Ectodermal cell (in vitro differentiated cells): ENCODE results near the gene ADGRE3.
"Not testable (repeated sequence)": the region's sequence is repeated elsewhere in the genome, so short reads cannot be mapped to it uniquely, and the experiment has no call there.

Experiments
- H3K27ac ChIP-seq: 2 replicates; pipeline ENCODE4 v1.7.0; 2013; ENCODE audit warnings: mild to moderate bottlenecking, low read depth, low read length; ENCODE audit not compliant: insufficient read depth, poor library complexity, severe bottlenecking
- H3K27me3 ChIP-seq: 2 replicates; pipeline ENCODE4 v1.7.0; 2013; ENCODE audit warnings: mild to moderate bottlenecking, low read length; ENCODE audit not compliant: insufficient read depth, control insufficient read depth, poor library complexity, severe bottlenecking
- H3K36me3 ChIP-seq: one replicate; pipeline ENCODE4 v1.7.0; 2013; ENCODE audit warnings: low read length; ENCODE audit not compliant: control insufficient read depth, insufficient read depth
- H3K4me1 ChIP-seq: one replicate; pipeline ENCODE4 v1.7.0; 2013; ENCODE audit warnings: low read length; ENCODE audit not compliant: control insufficient read depth, insufficient read depth
- H3K4me3 ChIP-seq: 2 replicates; pipeline ENCODE4 v1.7.0; 2013; ENCODE audit warnings: low read depth, low read length, control low read depth; ENCODE audit not compliant: insufficient read depth
- H3K9me3 ChIP-seq: 2 replicates; pipeline ENCODE4 v1.7.0; 2013; ENCODE audit warnings: mild to moderate bottlenecking, low read length, moderate library complexity; ENCODE audit not compliant: control insufficient read depth
- WGBS, 2 experiments: methylation state at CpG; one replicate each; pipeline ENCODE4 v1.1.7; 2013; ENCODE audit warnings: missing lambda C conversion rate in 2 of 2; 5-methylcytosine and 5-hydroxymethylcytosine counted together

ADGRE3 gene

GRCh38 chr19:14632286-14632685 lies 42.4 kb downstream of the ADGRE3 start:
- no peaks in the 10 kb centered on the region for H3K36me3 ChIP-seq

GRCh38 chr19:14629557-14629956 lies 45.1 kb downstream of the ADGRE3 start:
- H3K4me1 ChIP-seq: no peaks in the 10 kb centered on the region
- peaks cover 7% of the 10 kb centered on the region for H3K9me3 ChIP-seq
- H3K27me3 ChIP-seq: no peaks in the 10 kb centered on the region
- no peak overlapping the region for H3K4me3 ChIP-seq
- WGBS, 2 experiments: 70 to 100% methylated on average over 1 of the region's 1 CpG
- no peak overlapping the region for H3K27ac ChIP-seq
- H3K36me3 ChIP-seq: no peaks in the 10 kb centered on the region

More at GRCh38 chr19:14632286-14632685, 42.4 kb downstream of the ADGRE3 start:
- Histone ChIP-seq H3K9me3 (peaks cover 11% of the 10 kb centered on the region), H3K27ac (no peak overlapping the region), H3K4me1 (no peaks in the 10 kb centered on the region), H3K27me3 (no peaks in the 10 kb centered on the region), H3K4me3 (no peak overlapping the region)
- 9 to 22% methylated on average over 1 of the region's 1 CpG for WGBS, 2 experiments

- H3K27me3 ChIP-seq, H3K27ac ChIP-seq, H3K4me1 ChIP-seq, H3K4me3 ChIP-seq, H3K9me3 ChIP-seq, H3K36me3 ChIP-seq: not testable (repeated sequence)
- WGBS, 2 experiments: 76% methylated on average over 6 of the region's 6 CpGs
These were observed 50.2 kb downstream of the ADGRE3 start for GRCh38 chr19:14624491-14624890.

GRCh38 chr19:14619404-14619803 lies 55.2 kb downstream of the ADGRE3 start:
- H3K4me1 ChIP-seq: no peaks in the 10 kb centered on the region
- no peaks in the 10 kb centered on the region for H3K27me3 ChIP-seq
- H3K27ac ChIP-seq: no peak overlapping the region
- H3K9me3 ChIP-seq: peaks cover 7% of the 10 kb centered on the region
- no peaks in the 10 kb centered on the region for H3K36me3 ChIP-seq
- H3K4me3 ChIP-seq: no peak overlapping the region

- Histone ChIP-seq H3K36me3 (no peaks in the 10 kb centered on the region), H3K4me1 (no peaks in the 10 kb centered on the region), H3K4me3 (no peak overlapping the region), H3K9me3 (peaks cover 9% of the 10 kb centered on the region), H3K27ac (no peak overlapping the region), H3K27me3 (no peaks in the 10 kb centered on the region)
- 77 to 81% methylated on average over 3 of the region's 3 CpGs for WGBS, 2 experiments
These were observed 58.2 kb downstream of the ADGRE3 start for GRCh38 chr19:14616407-14616806.

GRCh38 chr19:14615623-14616022 lies 59.0 kb downstream of the ADGRE3 start:
- WGBS, 2 experiments: 89 to 91% methylated on average over 8 of the region's 8 CpGs
- H3K4me3 ChIP-seq: no peak overlapping the region
- H3K36me3 ChIP-seq: no peaks in the 10 kb centered on the region
- no peak overlapping the region for H3K27ac ChIP-seq
- H3K4me1 ChIP-seq: no peaks in the 10 kb centered on the region
- peaks cover 12% of the 10 kb centered on the region for H3K9me3 ChIP-seq
- H3K27me3 ChIP-seq: no peaks in the 10 kb centered on the region

GRCh38 chr19:14614099-14614412 lies 60.6 kb downstream of the ADGRE3 start:
- no peak overlapping the region for H3K4me3 ChIP-seq
- no peak overlapping the region for H3K27ac ChIP-seq
- H3K27me3 ChIP-seq: no peaks in the 10 kb centered on the region
- H3K4me1 ChIP-seq: no peaks in the 10 kb centered on the region
- H3K36me3 ChIP-seq: no peaks in the 10 kb centered on the region
- 72 to 93% methylated on average over 3 to 4 of the region's 4 CpGs for WGBS, 2 experiments
- peaks cover 13% of the 10 kb centered on the region for H3K9me3 ChIP-seq

DNA sequence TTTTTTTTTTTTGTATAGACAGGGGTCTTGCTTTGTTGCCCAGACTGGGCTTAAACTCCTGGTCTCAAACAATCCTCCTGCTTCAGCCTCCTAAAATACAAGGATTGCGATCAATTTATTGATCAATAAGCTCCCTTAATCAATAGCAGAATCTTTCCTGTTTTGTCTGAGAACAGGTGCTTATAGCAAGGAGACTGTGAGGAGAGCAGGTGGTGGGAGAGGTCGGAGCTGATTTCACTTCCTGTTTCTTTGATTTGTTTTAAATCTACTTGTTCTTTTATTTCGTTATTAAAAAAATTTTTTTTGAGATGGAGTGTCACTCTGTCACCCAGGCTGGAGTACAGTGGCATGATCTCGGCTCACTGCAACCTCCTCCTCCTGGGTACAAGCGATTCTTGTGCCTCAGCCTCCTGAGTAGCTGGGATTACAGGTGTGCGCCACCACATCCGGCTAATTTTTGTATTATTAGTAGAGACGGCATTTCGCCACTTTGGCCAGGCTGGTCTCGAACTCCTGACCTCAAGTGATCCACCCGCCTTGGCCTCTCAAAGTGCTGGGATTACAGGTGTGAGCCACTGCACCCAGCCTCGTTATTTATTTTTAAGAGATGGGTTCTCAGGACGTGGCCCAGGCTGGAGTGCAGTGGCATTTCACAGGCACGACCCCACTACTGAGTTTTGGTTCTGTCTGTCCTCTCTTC lies 61.1 kb downstream of the ADGRE3 start:
- not testable (repeated sequence) for H3K4me3 ChIP-seq, H3K27ac ChIP-seq, H3K36me3 ChIP-seq, H3K27me3 ChIP-seq, H3K4me1 ChIP-seq
- 71 to 72% methylated on average over 14 of the region's 14 CpGs for WGBS, 2 experiments
- H3K9me3 ChIP-seq: peaks cover 10% of the 10 kb centered on the region

DNA sequence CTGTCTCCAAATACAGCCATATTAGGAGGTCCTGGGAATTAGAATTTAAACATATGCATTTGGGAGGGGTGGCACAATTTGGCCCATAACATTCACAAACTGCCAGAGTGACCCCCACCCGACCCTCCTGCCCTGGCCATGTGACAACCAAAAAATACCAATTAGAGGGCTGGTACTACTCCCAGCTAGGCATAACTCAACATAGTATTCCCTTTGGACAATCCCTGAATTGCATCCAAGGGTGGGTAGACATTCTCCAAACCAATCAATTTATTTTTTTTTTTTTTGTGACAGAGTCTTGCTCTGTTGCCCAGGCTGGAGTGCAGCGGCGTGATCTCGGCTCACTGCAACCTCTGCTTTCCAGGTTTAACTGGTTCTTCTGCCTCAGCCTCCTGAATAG lies 62.0 kb downstream of the ADGRE3 start:
- Histone ChIP-seq H3K27ac (no peak overlapping the region), H3K4me1 (no peaks in the 10 kb centered on the region), H3K27me3 (no peaks in the 10 kb centered on the region), H3K4me3 (no peak overlapping the region), H3K36me3 (no peaks in the 10 kb centered on the region), H3K9me3 (peaks cover 10% of the 10 kb centered on the region)
- WGBS, 2 experiments: 82% methylated on average over 4 of the region's 4 CpGs

- not testable (repeated sequence) for H3K4me3 ChIP-seq, H3K36me3 ChIP-seq, H3K27ac ChIP-seq, H3K27me3 ChIP-seq, H3K4me1 ChIP-seq
- 58 to 59% methylated on average over 5 of the region's 5 CpGs for WGBS, 2 experiments
- H3K9me3 ChIP-seq: peaks cover 10% of the 10 kb centered on the region
These were observed 62.4 kb downstream of the ADGRE3 start for GRCh38 chr19:14612242-14612641.

GRCh38 chr19:14611051-14611450 lies 63.6 kb downstream of the ADGRE3 start:
- Histone ChIP-seq H3K4me3 (no peak overlapping the region), H3K4me1 (no peaks in the 10 kb centered on the region), H3K9me3 (peaks cover 10% of the 10 kb centered on the region), H3K27me3 (no peaks in the 10 kb centered on the region), H3K36me3 (no peaks in the 10 kb centered on the region), H3K27ac (no peak overlapping the region)
- WGBS, 2 experiments: 70 to 72% methylated on average over 4 of the region's 4 CpGs
